A549 (cell line): ENCODE data around the gene GOLGA6A. TPM values are rescaled to one million over a fixed set of nuclear protein-coding genes. Genes with fewer than 3 reads are reported as not detected.
"Not testable (repeated sequence)": the region's sequence is repeated elsewhere in the genome, so short reads cannot be mapped to it uniquely, and the experiment has no call there.

Experiments used
- ATAC-seq, 2 experiments: fragments of 200-7000 bp in 1 of 2; fragments of >200 bp in 1 of 2; cut with Nextera tagmentation in 1 of 2; cut with Tn5 transposase in 1 of 2; 3 replicates each; pipeline versions ENCODE4 v1.8.0 to v1.9.1; 2018 to 2020; ENCODE audit warnings: mild to moderate bottlenecking in 1 of 2, moderate library complexity in 1 of 2
- CTCF ChIA-PET: fragments of 300-600 bp; sonication (Branson Sonifier 250); formaldehyde crosslinking; extraction: SDS; loops from one replicate; lab custom pipeline; 2021; ENCODE audit warnings: antibody characterized with exemption, inconsistent platforms; lab: Yijun Ruan, JAX
- POLR2A ChIA-PET: fragments of 350-600 bp; formaldehyde crosslinking; extraction: SDS; loops from one replicate; lab custom pipeline; 2021; ENCODE audit warnings: antibody characterized with exemption, inconsistent platforms; lab: Yijun Ruan, JAX
- DNase-seq, 2 experiments: peaks; one replicate each; pipeline versions ENCODE4 v3.0.0 to v3.0.0-alpha.2; 2011 to 2016; ENCODE audit warnings: low read depth in 1 of 2, low spot score in 1 of 2
- FAIRE-seq: peaks from 2 replicates; lab custom pipeline; 2011; peaks lifted over from hg19 to GRCh38; lab: Jason Lieb, UNC
- H3K27ac ChIP-seq, 2 experiments: fragments of >200 bp; sonication (Bioruptor Twin); formaldehyde crosslinking; 3 replicates each; pipeline ENCODE4 v1.5.1; 2016 to 2017
- H3K4me1 ChIP-seq: fragments of >200 bp; sonication (Bioruptor Twin); formaldehyde crosslinking; 3 replicates; pipeline ENCODE4 v1.6.1; 2016
- H3K4me2 ChIP-seq: fragments of >200 bp; sonication (Bioruptor Twin); formaldehyde crosslinking; 3 replicates; pipeline ENCODE4 v1.6.1; 2016
- H3K4me3 ChIP-seq: fragments of >200 bp; sonication (Bioruptor Twin); formaldehyde crosslinking; 3 replicates; pipeline ENCODE4 v1.5.1; 2016
- H3K9me3 ChIP-seq: fragments of >200 bp; sonication (Bioruptor Twin); formaldehyde crosslinking; 3 replicates; pipeline ENCODE4 v1.6.1; 2016
- CTCF ChIP-seq: fragments of >200 bp; sonication (Bioruptor Twin); formaldehyde crosslinking; IDR thresholded peaks from 3 replicates; pipeline ENCODE4 v1.5.1; 2016
- ESRRA ChIP-seq: fragments of 150-350 bp; IDR thresholded peaks from 2 replicates; pipeline ENCODE4 v1.6.1; 2014; ENCODE audit warnings: mild to moderate bottlenecking, low read length, borderline replicate concordance
- FOSL2 ChIP-seq, 2 experiments: fragments of 450-650 bp in 1 of 2; fragments of >200 bp in 1 of 2; sonication (Bioruptor Twin) in 1 of 2; formaldehyde crosslinking; IDR thresholded peaks; 2 replicates each; pipeline versions ENCODE4 v1.5.0 to v1.6.1; 2016 to 2020; ENCODE audit warnings: mild to moderate bottlenecking in 1 of 2, moderate library complexity in 1 of 2
- HOXA7 ChIP-seq: fragments of 250-450 bp; sonication (Bioruptor Pico); IDR thresholded peaks from 2 replicates; pipeline ENCODE4 v1.5.0; 2020; ENCODE audit warnings: mild to moderate bottlenecking, moderate library complexity
- HOXB13 ChIP-seq: fragments of 250-450 bp; sonication (Bioruptor Pico); IDR thresholded peaks from 2 replicates; pipeline ENCODE4 v1.5.0; 2020; ENCODE audit warnings: low read depth, mild to moderate bottlenecking, moderate library complexity
- MAX ChIP-seq: IDR thresholded peaks from 2 replicates; pipeline ENCODE4 v1.6.1; 2012
- MYC ChIP-seq: IDR thresholded peaks from 2 replicates; pipeline ENCODE4 v1.6.1; 2012; ENCODE audit warnings: mild to moderate bottlenecking, inconsistent platforms, low read length, improper control_type of control experiment, borderline replicate concordance
- NFE2L2 ChIP-seq: fragments of 150-350 bp; conservative IDR thresholded peaks from 2 replicates; pipeline ENCODE4 v1.6.1; 2014; ENCODE audit warnings: low read length
- RAD21 ChIP-seq, 2 experiments: fragments of >200 bp in 1 of 2; sonication (Bioruptor Twin) in 1 of 2; formaldehyde crosslinking in 1 of 2; IDR thresholded peaks in 1 of 2; conservative IDR thresholded peaks in 1 of 2; 2 replicates in 1 of 2; 3 replicates in 1 of 2; pipeline ENCODE4 v1.6.1; 2012 to 2018; ENCODE audit warnings: inconsistent platforms in 1 of 2
- SMC3 ChIP-seq: fragments of >200 bp; sonication (Bioruptor Twin); formaldehyde crosslinking; IDR thresholded peaks from 3 replicates; pipeline ENCODE4 v1.6.1; 2018; ENCODE audit warnings: inconsistent platforms
- TFCP2L1 ChIP-seq: fragments of 250-450 bp; sonication (Bioruptor Pico); IDR thresholded peaks from 2 replicates; pipeline ENCODE4 v1.5.0; 2021; ENCODE audit warnings: mild to moderate bottlenecking
- WGBS: methylation state at CpG from one replicate; pipeline ENCODE4 v1.1.6; 2017; ENCODE audit errors: missing lambda C conversion rate; 5-methylcytosine and 5-hydroxymethylcytosine counted together
- polyA plus RNA-seq, 4 experiments: library from polyadenylated mRNA; depleted of rRNA in 3 of 4; stranded (reverse); fragments of >200 nt; fragmentation: RNase III in 1 of 4; extraction: RNeasy Plus Mini Kit Qiagen cat#74134 plus additional on column Dnase treatment in 1 of 4; gene quantifications; 2 replicates in 3 of 4; 3 replicates in 1 of 4; pipeline ENCODE4 v1.2.3, GENCODE V29; 2011 to 2017

The GOLGA6A gene
- polyA plus RNA-seq, 2 of the 4 experiments (the other 2 are of a cell fraction), result 0.03 to 0.05 TPM

- FAIRE-seq, result not testable (repeated sequence)
These were observed 26.0 kb downstream of the GOLGA6A start for GRCh38 chr15:74056330-74056729.

GRCh38 chr15:74055804-74056203 is 26.5 kb downstream of the GOLGA6A start:
- ATAC-seq, result no peak
- Histone ChIP-seq H3K4me3 (no peak overlapping the region), H3K4me2 (no peak overlapping the region), H3K9me3 (no peaks in the 10 kb centered on the region), H3K27ac (no peak overlapping the region), H3K4me1 (peaks cover 17% of the 10 kb centered on the region; the same call in 2 of the 3 replicates)
- DNase-seq, result no peak
- CTCF ChIA-PET, result interaction anchor here (3.3 to 9.8 kb wide), 3 partner anchors 11 to 265 kb away, joined by 33 to 98 read pairs (median 63); no protein-coding TSS in a partner anchor
- 85% methylated on average over 2 of the region's 2 CpGs for WGBS
- no peak for TF ChIP-seq CTCF
- TF ChIP-seq HOXA7, result no peak
- TF ChIP-seq SMC3, result no peak
- TF ChIP-seq TFCP2L1, result no peak
- TF ChIP-seq MYC, result no peak
- no peak for TF ChIP-seq NFE2L2
- FAIRE-seq, result no peak
- POLR2A ChIA-PET, result no interaction called here

More at GRCh38 chr15:74056330-74056729, 26.0 kb downstream of the GOLGA6A start:
- ATAC-seq; DNase-seq; H3K4me3 ChIP-seq; H3K9me3 ChIP-seq; POLR2A ChIA-PET; H3K27ac ChIP-seq; H3K4me2 ChIP-seq; TF ChIP-seq FOSL2 (IDR thresholded peaks at IDR 0.05): not testable (repeated sequence)
- H3K4me1 ChIP-seq, result peaks cover 12% of the 10 kb centered on the region; the same call in 1 of the 3 replicates
- CTCF ChIA-PET, result interaction anchor here (0.8 to 9.8 kb wide), 4 partner anchors 9 to 265 kb away, joined by 4 to 98 read pairs (median 48); no protein-coding TSS in a partner anchor
- WGBS, result 87% methylated on average over 5 of the region's 5 CpGs
- TF ChIP-seq FOSL2 (CRISPR knock-in tag; IDR thresholded peaks at IDR 0.05), result 0 out of 2 replicates have a peak, but pooled peaks have one; percentile 6

GRCh38 chr15:74053941-74054529 is 28.3 kb downstream of the GOLGA6A start:
- CTCF ChIA-PET, result interaction anchor here (0.8 to 9.8 kb wide), 24 partner anchors 8 to 275 kb away, joined by 3 to 98 read pairs (median 4); partner anchors contain the start of gene PML
- Histone ChIP-seq H3K4me1 (peaks cover 19% of the 10 kb centered on the region; the same call in 2 of the 3 replicates), H3K4me3 (no peak overlapping the region), H3K4me2 (peak overlapping the region; percentile 60), H3K9me3 (no peaks in the 10 kb centered on the region), H3K27ac (peak overlapping the region; percentile 42 to 51; a peak in 2 of 6 replicates)
- no peak for TF ChIP-seq HOXB13
- peak; percentile 55 for TF ChIP-seq SMC3
- peak; percentile 55 for TF ChIP-seq CTCF
- peak; percentile 60 to 79 for TF ChIP-seq RAD21 (conservative IDR thresholded peaks at IDR 0.05 in 1 of 2, IDR thresholded peaks at IDR 0.05 in 1 of 2)
- TF ChIP-seq MAX, result 0 out of 2 replicates have a peak, but pooled peaks have one; percentile 32
- WGBS, result 17% methylated on average over 8 of the region's 17 CpGs
- POLR2A ChIA-PET, result no interaction called here
- FAIRE-seq (no peak), ATAC-seq (peak; percentile 97), DNase-seq (peak; percentile 56 to 64)

GRCh38 chr15:74053517-74053916 is 28.8 kb downstream of the GOLGA6A start:
- Histone ChIP-seq H3K4me1 (peaks cover 19% of the 10 kb centered on the region; the same call in 2 of the 3 replicates), H3K27ac (peak overlapping the region; percentile 42 to 51; a peak in 1 of 6 replicates), H3K4me2 (peak overlapping the region; percentile 60), H3K9me3 (no peaks in the 10 kb centered on the region), H3K4me3 (no peak overlapping the region)
- ATAC-seq (no peak), DNase-seq (no peak), FAIRE-seq (no peak)
- CTCF ChIA-PET, result interaction anchor here (0.8 to 9.8 kb wide), 18 partner anchors 9 to 276 kb away, joined by 3 to 98 read pairs (median 4); partner anchors contain the start of gene PML
- POLR2A ChIA-PET, result no interaction called here
- WGBS, result 69% methylated on average over 15 of the region's 15 CpGs
- TF ChIP-seq ESRRA, result no peak

- 84% methylated on average over 16 of the region's 42 CpGs for WGBS
- POLR2A ChIA-PET, result not testable (repeated sequence)
- H3K27ac ChIP-seq, result peak overlapping the region in 1 of 2 experiments; percentile 36; a peak in 1 of 6 replicates
These were observed 29.8 kb downstream of the GOLGA6A start for GRCh38 chr15:74052271-74053260.

More at GRCh38 chr15:74052271-74053260, 29.8 kb downstream of the GOLGA6A start:
- FAIRE-seq, H3K9me3 ChIP-seq, DNase-seq, H3K4me2 ChIP-seq, ATAC-seq, H3K4me3 ChIP-seq: not testable (repeated sequence)
- H3K4me1 ChIP-seq, result peaks cover 19% of the 10 kb centered on the region; the same call in 2 of the 3 replicates
- CTCF ChIA-PET, result interaction anchor here (0.8 to 9.8 kb wide), 14 partner anchors 8 to 277 kb away, joined by 3 to 98 read pairs (median 4); no protein-coding TSS in a partner anchor
